CD8-positive, alpha-beta memory T cell (primary cell): ENCODE results near the gene SMIM34. TPM values are rescaled to one million over a fixed set of nuclear protein-coding genes. Genes with fewer than 3 reads are reported as not detected.
"Not testable (repeated sequence)": the region's sequence is repeated elsewhere in the genome, so short reads cannot be mapped to it uniquely, and the experiment has no call there.

Experiments
- CTCF ChIA-PET: fragments of 350-600 bp; sonication (Branson Sonifier 250); formaldehyde crosslinking; loops from one replicate; lab custom pipeline; 2021; ENCODE audit warnings: antibody characterized with exemption; lab: Charles Lee
- POLR2A ChIA-PET: fragments of 350-600 bp; sonication (Branson Sonifier 250); formaldehyde crosslinking; loops from one replicate; lab custom pipeline; 2021; ENCODE audit warnings: antibody characterized with exemption; lab: Charles Lee
- DNase-seq, 5 donors: peaks; one replicate each; pipeline versions ENCODE4 v3.0.0 to v3.0.0-alpha.2; 2020 to 2022; ENCODE audit warnings: mixed read lengths in 1 of 5
- H3K27ac ChIP-seq: one replicate; pipeline ENCODE4 v1.7.0; 2013; ENCODE audit warnings: low read depth, mild to moderate bottlenecking, low read length, moderate library complexity
- H3K27me3 ChIP-seq: 2 replicates; pipeline ENCODE4 v1.7.0; 2013; ENCODE audit warnings: low read length, mild to moderate bottlenecking; ENCODE audit not compliant: insufficient read depth, poor library complexity, severe bottlenecking
- H3K36me3 ChIP-seq: 2 replicates; pipeline ENCODE4 v1.7.0; 2013; ENCODE audit warnings: mild to moderate bottlenecking, low read length, moderate library complexity; ENCODE audit not compliant: insufficient read depth
- H3K4me1 ChIP-seq: 2 replicates; pipeline ENCODE4 v1.7.0; 2013; ENCODE audit warnings: mild to moderate bottlenecking, low read length, moderate library complexity; ENCODE audit not compliant: insufficient read depth
- H3K4me3 ChIP-seq: 2 replicates; pipeline ENCODE4 v1.7.0; 2013; ENCODE audit warnings: mild to moderate bottlenecking, low read length
- H3K9me3 ChIP-seq: 2 replicates; pipeline ENCODE4 v1.7.0; 2013; ENCODE audit warnings: mild to moderate bottlenecking, low read length
- H3K27ac Mint-ChIP-seq, 8 donors: one replicate each; pipeline ENCODE4 v1.8.0; 2020 to 2021; ENCODE audit warnings: mixed read lengths in 8 of 8, mild to moderate bottlenecking in 6 of 8, inconsistent platforms in 3 of 8, moderate library complexity in 3 of 8
- H3K27me3 Mint-ChIP-seq, 2 donors: one replicate each; pipeline ENCODE4 v1.8.0; 2020 to 2021; ENCODE audit warnings: mixed read lengths in 2 of 2, mild to moderate bottlenecking in 1 of 2, moderate library complexity in 1 of 2
- H3K36me3 Mint-ChIP-seq, 3 donors: one replicate each; pipeline ENCODE4 v1.8.0; 2020 to 2021; ENCODE audit warnings: mixed read lengths in 3 of 3, inconsistent platforms in 1 of 3, mild to moderate bottlenecking in 1 of 3
- H3K4me1 Mint-ChIP-seq, 3 donors: one replicate each; pipeline ENCODE4 v1.8.0; 2020 to 2021; ENCODE audit warnings: mixed read lengths in 3 of 3, inconsistent platforms in 1 of 3, mild to moderate bottlenecking in 1 of 3
- H3K4me3 Mint-ChIP-seq, 7 donors: one replicate each; pipeline ENCODE4 v1.8.0; 2020 to 2021; ENCODE audit warnings: mixed read lengths in 7 of 7, mild to moderate bottlenecking in 6 of 7, moderate library complexity in 4 of 7, inconsistent platforms in 2 of 7
- H3K9me3 Mint-ChIP-seq, 5 donors: one replicate each; pipeline ENCODE4 v1.8.0; 2020 to 2022; ENCODE audit warnings: mixed read lengths in 5 of 5, mild to moderate bottlenecking in 3 of 5, moderate library complexity in 2 of 5, inconsistent platforms in 1 of 5
- polyA plus RNA-seq: library from polyadenylated mRNA; unstranded; fragments of 300-500 nt; fragmentation: Illumina TruSeq; gene quantifications from one replicate; pipeline ENCODE4 v1.2.3, GENCODE V29; 2021
- total RNA-seq, 2 experiments: library from RNA; stranded (reverse); gene quantifications; one replicate each; pipeline ENCODE4 v1.2.3, GENCODE V29; 2021

Gene SMIM34
- total and polyA plus RNA-seq, 3 experiments from 2014 or later, result not detected

DNA sequence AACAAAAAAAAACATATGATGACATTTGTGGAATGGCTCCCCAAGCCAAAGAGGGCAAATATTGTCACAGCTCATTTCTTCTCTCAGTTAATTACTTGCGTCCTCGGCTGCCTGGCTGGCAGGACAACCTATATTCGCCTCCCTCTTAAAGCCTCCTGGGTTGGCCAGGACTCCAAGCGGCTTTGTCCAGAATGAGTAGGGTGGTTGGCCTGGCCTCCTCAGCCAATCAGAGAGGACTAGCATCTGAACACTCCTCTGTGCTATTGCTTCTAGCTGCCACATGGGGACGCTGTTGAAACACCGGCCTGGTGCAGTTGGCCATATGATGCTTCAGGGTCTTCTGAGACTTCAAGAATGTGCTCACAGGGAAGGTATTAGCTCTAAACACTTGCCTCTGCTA is 4.7 kb upstream of the SMIM34 start:
- POLR2A ChIA-PET, H3K4me1 Mint-ChIP-seq, H3K36me3 ChIP-seq, H3K27ac Mint-ChIP-seq, H3K27me3 ChIP-seq, DNase-seq, H3K4me3 ChIP-seq, H3K9me3 ChIP-seq, CTCF ChIA-PET, H3K27ac ChIP-seq, H3K4me3 Mint-ChIP-seq, H3K27me3 Mint-ChIP-seq, H3K36me3 Mint-ChIP-seq, H3K9me3 Mint-ChIP-seq, H3K4me1 ChIP-seq: not testable (repeated sequence)

DNA sequence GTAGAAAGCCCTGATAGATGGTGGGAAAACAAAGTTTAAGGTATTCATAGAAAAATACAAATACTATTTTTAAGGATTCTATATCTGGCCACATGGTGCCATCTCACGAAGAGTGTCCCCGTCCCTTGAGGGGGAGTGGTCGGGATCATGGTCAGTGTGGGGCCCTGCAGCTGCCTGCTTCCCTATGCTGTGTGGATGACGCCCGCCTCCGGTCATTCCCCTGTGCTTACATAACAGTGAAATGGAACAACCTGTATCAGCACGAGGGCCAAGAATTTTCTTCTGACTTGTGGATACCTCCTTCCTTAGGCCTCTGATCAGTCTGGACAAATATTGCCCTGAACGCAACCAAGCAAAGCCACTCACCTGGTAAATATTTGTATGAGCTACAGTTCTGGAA is 3.6 kb upstream of the SMIM34 start:
- H3K27ac Mint-ChIP-seq, H3K4me1 Mint-ChIP-seq, CTCF ChIA-PET, H3K36me3 ChIP-seq, H3K27ac ChIP-seq, H3K36me3 Mint-ChIP-seq, H3K4me3 ChIP-seq, H3K9me3 ChIP-seq, H3K9me3 Mint-ChIP-seq, H3K4me1 ChIP-seq, H3K27me3 ChIP-seq, POLR2A ChIA-PET, DNase-seq, H3K4me3 Mint-ChIP-seq, H3K27me3 Mint-ChIP-seq: not testable (repeated sequence)

DNA sequence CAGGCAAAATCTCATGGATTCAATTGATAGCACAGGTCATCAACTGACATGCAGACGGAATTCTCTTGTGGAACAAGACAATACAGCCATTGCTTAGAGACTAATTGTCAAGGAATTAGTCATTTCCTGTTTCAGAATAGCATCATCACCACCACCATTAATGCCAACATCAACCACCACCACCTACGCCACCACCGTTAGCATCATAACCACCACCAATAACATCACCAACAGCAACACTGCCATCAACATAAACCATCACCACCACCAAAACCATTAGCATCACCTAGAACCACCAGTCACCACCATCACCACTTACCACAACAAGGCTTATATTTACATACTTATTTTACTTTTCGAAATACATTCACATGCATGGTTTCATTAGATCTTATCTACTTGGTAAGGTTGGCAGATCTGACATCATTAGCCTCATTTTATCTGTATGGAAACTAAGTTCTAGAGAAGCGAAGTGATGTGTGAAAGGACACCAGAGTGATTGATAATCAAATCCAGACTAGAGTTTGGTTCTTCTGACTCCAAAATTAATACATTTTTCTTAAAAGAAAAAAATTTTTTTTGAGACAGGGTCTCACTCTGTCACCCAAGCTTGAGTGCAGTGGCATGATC is 6.2 kb downstream of the SMIM34 start:
- H3K36me3 Mint-ChIP-seq, H3K4me1 ChIP-seq, H3K36me3 ChIP-seq, H3K27ac Mint-ChIP-seq, H3K4me1 Mint-ChIP-seq, POLR2A ChIA-PET, H3K9me3 ChIP-seq, H3K4me3 Mint-ChIP-seq, H3K27ac ChIP-seq, H3K27me3 ChIP-seq, DNase-seq, H3K4me3 ChIP-seq, H3K27me3 Mint-ChIP-seq, H3K9me3 Mint-ChIP-seq, CTCF ChIA-PET: not testable (repeated sequence)

DNA sequence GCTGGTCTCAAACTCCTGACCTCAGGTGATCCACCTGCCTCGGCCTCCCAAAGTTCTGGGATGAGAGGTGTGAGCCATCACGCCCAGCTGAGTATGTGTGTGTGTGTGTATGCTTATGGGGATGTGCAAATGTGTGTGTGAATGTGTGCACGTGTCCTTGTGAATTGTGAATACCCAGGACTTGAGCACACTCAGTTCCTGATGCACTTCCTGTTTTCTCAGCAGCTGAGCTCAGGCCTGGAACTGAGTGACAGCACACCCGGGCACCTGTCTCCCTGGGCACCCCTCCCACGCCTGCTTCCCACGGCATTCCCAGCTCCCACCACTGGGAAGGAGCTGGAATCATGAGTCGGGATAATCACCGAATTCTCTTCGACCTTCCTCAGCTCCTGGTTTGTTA is 16.5 kb downstream of the SMIM34 start:
- H3K9me3 Mint-ChIP-seq, H3K27ac ChIP-seq, H3K27ac Mint-ChIP-seq, H3K4me1 ChIP-seq, H3K4me1 Mint-ChIP-seq, H3K9me3 ChIP-seq, H3K36me3 Mint-ChIP-seq, H3K36me3 ChIP-seq, CTCF ChIA-PET, DNase-seq, H3K27me3 ChIP-seq, POLR2A ChIA-PET, H3K4me3 Mint-ChIP-seq, H3K4me3 ChIP-seq, H3K27me3 Mint-ChIP-seq: not testable (repeated sequence)

DNA sequence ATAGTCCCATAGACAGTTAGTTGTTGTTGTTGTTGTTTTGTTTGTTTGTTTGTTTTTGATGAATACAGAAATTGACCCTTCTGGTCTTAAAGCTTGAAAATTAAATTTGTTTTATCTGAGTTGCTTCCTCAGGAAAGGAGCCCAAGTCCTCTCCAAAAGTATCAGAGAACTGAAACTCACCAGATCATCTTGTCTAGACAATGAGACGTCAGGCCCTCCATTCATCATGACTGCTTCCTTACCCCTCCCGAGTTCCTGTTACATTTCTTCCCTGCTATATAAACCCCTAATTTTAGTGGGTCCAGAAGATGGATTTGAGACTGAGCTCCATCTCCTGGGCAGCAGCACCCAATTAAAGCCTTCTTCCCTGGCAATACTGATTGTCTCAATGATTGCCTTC is 17.1 kb downstream of the SMIM34 start:
- H3K27me3 Mint-ChIP-seq, H3K9me3 Mint-ChIP-seq, H3K9me3 ChIP-seq, H3K36me3 ChIP-seq, H3K4me3 Mint-ChIP-seq, H3K27ac ChIP-seq, POLR2A ChIA-PET, DNase-seq, CTCF ChIA-PET, H3K36me3 Mint-ChIP-seq, H3K4me1 Mint-ChIP-seq, H3K4me3 ChIP-seq, H3K27ac Mint-ChIP-seq, H3K4me1 ChIP-seq, H3K27me3 ChIP-seq: not testable (repeated sequence)

DNA sequence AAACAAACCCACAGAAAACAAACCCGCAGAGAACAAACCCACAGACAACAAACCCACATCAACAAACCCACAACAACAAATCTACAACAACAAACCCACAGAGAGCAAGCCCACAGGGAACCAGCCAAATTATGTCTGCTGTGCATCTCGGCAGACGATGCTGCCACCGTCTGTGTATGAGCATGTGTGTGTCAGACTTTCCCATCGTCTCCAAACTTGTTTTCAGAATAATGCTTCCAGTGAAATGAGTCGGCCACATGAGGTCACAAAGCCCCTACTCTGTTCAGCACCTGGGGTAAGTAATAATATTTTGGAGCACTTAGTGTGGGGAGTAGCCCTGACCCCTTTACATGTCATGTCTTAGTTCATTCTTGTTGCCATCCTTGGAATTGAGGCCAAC is 17.6 kb downstream of the SMIM34 start:
- H3K9me3 ChIP-seq, H3K4me3 Mint-ChIP-seq, POLR2A ChIA-PET, H3K36me3 ChIP-seq, H3K9me3 Mint-ChIP-seq, H3K36me3 Mint-ChIP-seq, DNase-seq, H3K27ac ChIP-seq, H3K4me1 ChIP-seq, H3K27ac Mint-ChIP-seq, CTCF ChIA-PET, H3K27me3 Mint-ChIP-seq, H3K4me1 Mint-ChIP-seq, H3K27me3 ChIP-seq, H3K4me3 ChIP-seq: not testable (repeated sequence)

DNA sequence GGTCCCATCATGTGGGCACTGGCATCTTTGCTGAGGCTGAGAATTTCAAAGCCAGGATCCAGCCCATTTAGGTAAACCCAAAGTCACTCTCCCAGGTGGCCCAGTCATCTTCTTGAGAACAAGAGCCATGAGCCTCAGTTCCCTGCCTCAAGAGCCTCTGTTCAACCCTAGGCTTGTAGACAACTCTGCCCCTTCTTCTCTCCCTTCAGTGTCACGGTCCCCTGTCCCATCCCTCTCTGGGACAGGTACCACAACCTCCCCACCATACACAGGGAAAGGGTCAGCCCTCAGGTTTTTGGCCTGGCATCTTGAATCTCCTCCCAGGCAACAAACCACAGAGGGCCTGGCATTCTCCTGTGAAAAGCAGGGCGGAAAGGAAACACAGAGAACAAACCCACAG is 18.1 kb downstream of the SMIM34 start:
- H3K36me3 Mint-ChIP-seq, H3K27ac Mint-ChIP-seq, H3K36me3 ChIP-seq, DNase-seq, POLR2A ChIA-PET, H3K27me3 ChIP-seq, H3K27ac ChIP-seq, H3K9me3 ChIP-seq, H3K4me3 ChIP-seq, H3K4me1 Mint-ChIP-seq, H3K4me3 Mint-ChIP-seq, H3K4me1 ChIP-seq, CTCF ChIA-PET, H3K9me3 Mint-ChIP-seq, H3K27me3 Mint-ChIP-seq: not testable (repeated sequence)

DNA sequence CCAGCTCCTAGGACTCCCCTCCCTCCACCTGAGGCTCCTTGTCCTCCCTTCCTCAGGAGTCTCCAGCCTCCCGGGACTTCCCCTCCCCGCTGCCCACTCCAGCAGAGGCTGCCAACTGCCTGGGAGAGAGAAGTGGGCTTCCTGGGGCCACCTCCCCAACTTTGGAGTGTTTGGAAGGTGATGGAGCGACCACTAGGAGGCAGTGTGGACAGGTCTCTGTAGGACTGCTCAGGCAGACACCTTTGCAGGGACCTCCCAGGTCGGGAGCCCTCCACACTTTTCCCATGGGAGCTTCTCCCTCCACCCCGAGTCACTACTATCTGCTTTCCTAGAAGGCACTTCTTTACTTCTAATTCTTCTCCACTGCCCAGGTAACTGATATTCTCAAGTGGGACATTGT is 19.0 kb downstream of the SMIM34 start:
- DNase-seq, H3K36me3 ChIP-seq, H3K4me3 Mint-ChIP-seq, H3K9me3 ChIP-seq, H3K27me3 ChIP-seq, POLR2A ChIA-PET, H3K4me3 ChIP-seq, H3K27ac ChIP-seq, H3K27me3 Mint-ChIP-seq, H3K36me3 Mint-ChIP-seq, H3K27ac Mint-ChIP-seq, H3K9me3 Mint-ChIP-seq, CTCF ChIA-PET, H3K4me1 Mint-ChIP-seq, H3K4me1 ChIP-seq: not testable (repeated sequence)

DNA sequence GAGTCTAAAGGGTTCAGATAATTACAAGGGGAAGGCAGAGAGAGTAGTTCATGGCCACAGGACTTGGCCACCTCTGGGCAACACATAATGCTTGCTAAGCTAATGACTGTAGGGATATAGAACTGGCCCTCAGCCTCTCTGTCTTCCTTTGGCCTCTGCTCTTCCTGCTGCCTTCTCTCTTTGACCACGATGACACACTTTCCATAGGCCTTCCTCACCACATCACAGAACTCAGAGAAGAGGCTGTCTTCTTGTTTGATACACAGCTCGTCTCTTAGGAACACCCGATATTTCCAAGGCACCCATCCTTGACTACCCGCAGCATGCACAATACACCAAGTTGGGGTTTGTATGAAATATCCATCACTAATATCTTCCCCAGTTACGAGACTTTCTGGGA is 23.2 kb downstream of the SMIM34 start:
- H3K4me3 ChIP-seq, POLR2A ChIA-PET, CTCF ChIA-PET: not testable (repeated sequence)

More for the DNA sequence above, 23.2 kb downstream of the SMIM34 start:
- H3K36me3 Mint-ChIP-seq, H3K27me3 ChIP-seq, H3K4me1 Mint-ChIP-seq, H3K4me3 Mint-ChIP-seq, H3K36me3 ChIP-seq, H3K27me3 Mint-ChIP-seq, H3K9me3 Mint-ChIP-seq, H3K27ac Mint-ChIP-seq, H3K4me1 ChIP-seq, H3K9me3 ChIP-seq, H3K27ac ChIP-seq, DNase-seq: not testable (repeated sequence)
